GM18502 (cell line): Measurements from ENCODE around the gene MEGF10.
A peak's percentile ranks its signal among the peaks of the same experiment; 100 is the strongest.

Experiments
- ATAC-seq: cut with Tn5 transposase; IDR thresholded peaks from one replicate; pipeline ENCODE4 v1.9.1; 2021; ENCODE audit warnings: mild to moderate bottlenecking; ENCODE audit not compliant: unreplicated experiment, poor library complexity

Gene MEGF10

GRCh38 chr5:127429928-127430327, 139.3 kb downstream of the MEGF10 start:
- ATAC-seq, result no peak

GRCh38 chr5:127430627-127431026, 140.0 kb downstream of the MEGF10 start:
- no peak for ATAC-seq

GRCh38 chr5:127431977-127432585, 141.5 kb downstream of the MEGF10 start:
- ATAC-seq, result no peak

GRCh38 chr5:127433526-127433925, 142.9 kb downstream of the MEGF10 start:
- no peak for ATAC-seq

- no peak for ATAC-seq
Observed at GRCh38 chr5:127434588-127434987, 144.0 kb downstream of the MEGF10 start.

GRCh38 chr5:127435821-127436220, 145.2 kb downstream of the MEGF10 start:
- ATAC-seq, result no peak

GRCh38 chr5:127439644-127440043, 149.0 kb downstream of the MEGF10 start:
- no peak for ATAC-seq

GRCh38 chr5:127440831-127441230, 150.2 kb downstream of the MEGF10 start:
- no peak for ATAC-seq

- no peak for ATAC-seq
Observed at GRCh38 chr5:127441799-127442484, 151.3 kb downstream of the MEGF10 start.

GRCh38 chr5:127444171-127444570, 153.6 kb downstream of the MEGF10 start:
- no peak for ATAC-seq

- no peak for ATAC-seq
Observed at GRCh38 chr5:127445328-127445727, 154.7 kb downstream of the MEGF10 start.

- no peak for ATAC-seq
Observed at GRCh38 chr5:127446626-127447025, 156.0 kb downstream of the MEGF10 start.

GRCh38 chr5:127447827-127448226, 157.2 kb downstream of the MEGF10 start:
- no peak for ATAC-seq

GRCh38 chr5:127450046-127450445, 159.4 kb downstream of the MEGF10 start:
- ATAC-seq, result no peak

GRCh38 chr5:127451096-127451495, 160.5 kb downstream of the MEGF10 start:
- ATAC-seq, result no peak

GRCh38 chr5:127452626-127453025, 162.0 kb downstream of the MEGF10 start:
- no peak for ATAC-seq

- no peak for ATAC-seq
Observed at GRCh38 chr5:127471211-127471610, 180.6 kb downstream of the MEGF10 start.

GRCh38 chr5:127472700-127473099, 182.1 kb downstream of the MEGF10 start:
- no peak for ATAC-seq

- ATAC-seq, result no peak
Observed at GRCh38 chr5:127486471-127486870, 195.9 kb downstream of the MEGF10 start.

GRCh38 chr5:127492854-127493738, 202.5 kb downstream of the MEGF10 start:
- ATAC-seq, result peak; percentile 82

- ATAC-seq, result no peak
Observed at GRCh38 chr5:127498548-127498947, 208.0 kb downstream of the MEGF10 start.
